NOMO-1 (cell line): ENCODE results near the gene FOXD1.

ENCODE experiments used
- DNase-seq, 2 experiments: peaks; one replicate each; lab custom pipeline; 2025; ENCODE audit not compliant: unreplicated experiment in 2 of 2; lab: John Stamatoyannopoulos, UW

The FOXD1 gene

DNA sequence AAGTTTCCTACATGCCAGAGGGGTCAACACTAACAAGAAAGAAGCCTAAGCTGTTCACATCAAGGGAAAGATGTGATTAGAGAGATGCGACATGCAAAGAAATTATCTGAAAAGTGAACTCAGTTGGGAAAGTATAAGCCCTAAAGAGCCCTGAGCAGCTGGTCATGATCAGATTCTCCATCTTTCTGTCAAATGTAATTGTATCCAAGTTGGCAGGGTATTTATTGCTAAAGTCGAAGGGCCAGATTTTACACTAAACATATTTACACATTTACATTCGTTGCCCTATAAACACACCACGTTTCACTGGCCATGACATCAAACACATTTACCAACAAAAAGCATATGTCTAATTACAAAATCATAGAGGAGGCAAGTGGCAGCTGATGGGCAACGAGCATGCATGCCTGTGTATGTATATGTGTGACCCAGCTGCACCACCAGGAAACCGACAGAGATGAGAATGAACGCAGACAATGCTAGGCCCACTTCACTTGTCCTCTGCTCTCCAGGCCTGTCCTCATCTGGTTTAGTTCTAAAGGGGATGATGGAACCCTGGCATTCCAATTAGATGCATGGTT lies 6.3 kb downstream of the FOXD1 start:
- no peak for DNase-seq

DNA sequence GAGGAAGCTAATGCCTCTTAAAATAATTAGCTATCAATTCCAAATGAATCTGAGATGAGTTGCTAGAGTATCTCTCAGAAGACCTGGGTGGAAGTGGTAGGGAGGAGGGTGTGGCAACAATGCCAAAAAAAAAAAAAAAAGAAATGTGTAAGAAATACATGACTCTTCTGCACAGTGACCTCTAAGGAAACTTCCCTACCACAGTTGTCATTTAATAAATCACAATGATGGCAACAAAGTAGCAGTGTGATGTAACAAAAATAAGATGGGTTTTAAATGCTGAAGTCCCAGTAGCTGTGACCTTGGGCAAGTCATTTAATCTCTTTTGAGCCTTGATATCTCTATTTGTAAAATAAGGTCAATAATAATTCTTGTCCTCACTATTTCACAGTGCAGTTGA lies 7.2 kb downstream of the FOXD1 start:
- peak in 1 of 2 experiments; percentile 30 for DNase-seq

DNA sequence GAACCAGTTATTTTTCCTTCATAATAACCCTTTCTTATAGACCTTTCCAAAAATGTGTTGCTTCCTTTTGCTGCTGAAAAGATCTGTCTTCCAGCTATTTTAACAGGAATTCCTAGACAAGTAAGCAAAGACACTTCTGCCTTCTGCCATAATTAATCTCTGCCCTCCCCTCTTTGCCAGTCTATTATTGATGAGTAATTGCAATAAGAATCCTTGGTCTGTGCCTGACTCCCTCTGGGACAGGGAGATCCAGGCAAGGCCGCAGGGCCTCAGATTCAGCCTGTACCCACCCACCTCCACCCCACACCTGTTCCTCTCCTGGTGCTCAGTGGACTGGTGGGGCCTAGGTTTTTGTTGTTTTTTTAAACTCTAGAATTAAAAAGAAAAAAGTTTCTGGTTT lies 8.3 kb downstream of the FOXD1 start:
- no peak for DNase-seq

DNA sequence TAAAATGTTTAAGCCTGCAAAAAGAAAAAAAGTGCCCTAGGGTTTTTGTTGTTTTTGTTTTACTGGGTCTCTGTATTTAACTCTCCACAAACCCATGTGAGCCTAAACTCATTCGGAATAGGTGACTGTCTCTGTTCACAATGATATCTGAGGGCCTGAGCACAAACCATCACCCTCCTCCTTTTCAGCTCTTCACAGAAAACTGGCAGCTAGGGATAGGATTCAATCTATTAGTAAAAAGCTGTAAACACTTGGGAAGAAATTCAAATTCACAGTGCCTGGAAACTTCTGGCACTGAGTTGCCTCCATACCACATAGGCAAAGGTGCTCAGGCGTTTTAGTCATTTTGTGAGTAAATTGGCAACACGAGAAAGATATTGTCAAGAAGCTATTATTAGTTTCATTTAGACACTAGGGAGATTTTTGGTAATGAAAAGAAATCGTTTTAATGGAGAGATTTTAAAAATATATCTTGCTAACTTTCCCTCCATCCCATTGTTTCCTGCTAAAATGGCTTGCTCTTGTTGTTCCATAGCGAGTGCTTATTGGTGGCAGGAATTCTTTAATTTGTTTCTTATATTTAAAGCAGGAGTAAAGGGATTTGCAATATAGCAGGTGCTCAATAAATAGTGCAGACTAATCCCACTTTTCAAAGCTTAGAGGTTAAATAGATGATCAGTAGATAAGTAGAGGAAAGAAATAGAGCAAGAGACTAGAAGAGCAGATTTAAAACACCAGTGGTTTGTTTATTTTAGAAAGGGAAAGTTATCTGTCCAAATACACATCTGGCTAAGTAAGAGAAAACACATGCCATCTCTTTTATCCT lies 9.7 kb downstream of the FOXD1 start:
- DNase-seq, result no peak

DNA sequence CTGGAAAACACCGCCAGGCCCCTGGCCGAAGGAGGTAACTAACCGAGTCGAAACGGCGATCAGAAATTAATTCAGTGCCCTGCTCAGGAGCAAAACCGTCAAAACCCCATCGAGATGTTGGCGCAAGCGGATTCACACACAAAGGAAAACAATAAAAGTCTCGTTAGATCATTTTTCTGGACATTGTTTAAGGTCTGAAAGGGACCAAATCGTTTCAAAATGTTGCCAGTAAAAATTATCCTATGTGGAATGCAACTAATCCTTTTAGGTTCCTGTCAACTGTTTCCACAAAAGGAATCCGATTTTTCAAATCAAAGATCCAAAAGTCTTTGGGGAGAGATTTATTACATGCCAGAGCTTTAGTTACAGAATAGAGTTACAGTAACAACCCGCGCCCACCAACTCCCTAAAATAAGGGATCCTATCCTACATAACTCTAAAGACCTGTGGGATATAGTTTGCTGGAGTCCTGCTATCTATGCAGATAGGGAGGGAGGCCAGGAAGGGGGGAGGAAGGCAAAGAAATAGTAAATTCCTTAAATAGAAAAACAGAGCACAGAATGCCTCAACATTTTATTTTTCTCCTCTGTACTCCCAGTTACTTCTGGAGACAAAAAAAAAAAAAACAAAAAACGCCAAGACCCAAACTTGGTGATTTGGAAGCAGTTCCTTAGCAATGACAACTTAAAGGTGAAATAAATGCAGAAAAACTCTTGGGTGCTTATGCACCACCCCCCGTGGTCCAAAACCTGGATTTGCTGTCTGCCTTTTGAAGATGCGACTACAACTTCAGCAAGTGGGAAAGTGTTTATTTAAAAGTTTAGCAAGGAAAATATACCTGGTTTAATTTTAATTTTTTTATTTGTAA lies 10.6 kb downstream of the FOXD1 start:
- no peak for DNase-seq

DNA sequence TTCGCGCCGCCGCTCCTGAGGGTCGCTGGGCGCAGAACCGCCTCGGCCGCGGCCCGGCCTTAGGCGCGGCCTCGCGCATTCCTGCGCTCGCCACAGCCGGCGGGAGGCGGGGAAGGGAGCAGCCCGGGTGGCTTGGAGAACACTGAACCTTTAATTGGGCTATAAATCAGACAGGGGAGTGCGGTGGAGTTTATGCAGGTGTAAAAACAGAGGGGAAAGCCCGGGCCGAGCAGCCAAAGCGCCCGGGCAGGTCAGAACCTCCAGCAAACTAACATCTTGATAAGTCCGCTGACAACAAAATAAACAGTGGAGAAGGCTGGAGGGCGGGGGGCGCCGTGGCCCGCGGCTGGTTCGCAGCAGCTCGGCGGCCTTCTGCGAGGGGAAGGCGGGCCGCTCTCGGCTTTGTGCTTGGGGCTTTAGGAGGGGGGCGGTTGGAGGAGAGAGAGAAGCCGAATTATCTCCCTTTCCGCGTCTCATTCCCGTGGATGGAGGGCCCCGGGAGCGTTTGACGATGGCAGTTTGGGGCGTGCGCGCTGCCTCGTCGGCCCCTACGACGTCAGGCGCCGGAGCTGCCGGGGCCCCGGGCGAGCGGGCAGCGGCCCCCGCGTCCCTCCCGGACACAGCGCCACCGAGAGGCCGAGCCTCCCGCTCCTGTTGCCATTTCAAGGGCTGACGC lies 11.3 kb downstream of the FOXD1 start:
- no peak for DNase-seq

DNA sequence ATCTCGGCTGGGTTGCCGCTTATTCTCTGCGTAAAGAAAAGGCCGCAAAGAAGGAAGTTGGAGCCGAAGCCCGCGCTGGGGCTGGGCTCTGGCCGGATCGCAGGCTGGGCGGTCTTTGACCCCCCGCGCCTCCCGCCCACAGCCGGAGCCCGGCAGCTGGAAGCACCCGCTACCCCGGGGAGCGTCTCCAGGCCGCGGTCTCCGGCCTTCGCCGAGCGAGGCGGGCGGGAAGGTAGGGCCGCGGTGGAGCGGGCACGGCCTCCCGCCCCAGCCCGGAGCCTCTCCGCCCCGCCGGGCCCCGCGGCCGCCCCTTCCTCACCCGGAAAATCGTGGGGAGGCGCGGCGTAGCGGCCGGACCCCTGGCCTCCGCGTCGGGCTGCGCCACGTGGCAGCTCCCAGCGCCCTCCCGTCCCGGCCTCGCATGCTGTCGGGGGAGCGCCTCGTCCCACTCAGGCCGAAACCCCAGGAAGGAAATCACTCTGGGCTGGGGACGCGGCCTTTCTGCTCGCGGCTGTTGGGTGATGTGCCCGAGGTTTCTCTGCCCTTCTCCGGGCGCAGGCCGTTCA lies 12.0 kb downstream of the FOXD1 start:
- no peak for DNase-seq

DNA sequence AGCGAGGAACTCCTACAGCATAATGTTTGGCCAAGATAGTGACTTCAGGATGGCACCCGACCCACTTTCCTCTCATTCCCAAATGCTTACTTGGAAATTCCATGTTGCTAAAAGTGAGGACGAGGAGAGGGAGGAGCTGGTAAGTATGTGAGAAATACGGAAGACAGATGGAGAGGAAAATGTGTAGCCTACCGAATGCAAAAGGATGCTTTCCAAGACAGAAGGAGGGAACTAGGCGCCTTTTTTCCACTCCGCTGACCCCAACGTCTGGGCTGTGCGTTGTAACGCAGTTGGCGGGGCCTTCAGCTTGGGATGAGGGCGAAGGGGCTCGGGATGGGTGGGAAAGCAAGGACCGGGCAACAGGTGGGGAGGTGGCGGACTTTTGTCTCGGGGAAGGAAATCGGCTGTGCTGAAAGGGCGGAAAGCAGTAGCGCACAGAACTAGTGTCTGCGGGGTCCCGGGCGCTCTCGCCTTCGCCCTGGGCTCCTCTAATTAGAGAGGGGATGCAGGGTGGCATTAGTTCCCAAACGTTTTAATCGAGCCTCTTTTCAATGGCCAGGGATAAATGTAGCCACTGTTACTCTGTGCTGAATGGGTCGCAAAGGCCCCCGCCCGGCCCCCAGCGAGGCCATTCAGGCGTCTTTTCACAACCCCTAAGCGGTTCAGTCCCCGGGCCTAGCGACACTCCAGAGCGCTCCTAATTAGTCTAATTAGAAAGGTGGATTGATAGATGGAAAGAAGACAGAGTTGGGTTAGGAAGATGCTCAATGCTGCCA lies 12.6 kb downstream of the FOXD1 start:
- no peak for DNase-seq

DNA sequence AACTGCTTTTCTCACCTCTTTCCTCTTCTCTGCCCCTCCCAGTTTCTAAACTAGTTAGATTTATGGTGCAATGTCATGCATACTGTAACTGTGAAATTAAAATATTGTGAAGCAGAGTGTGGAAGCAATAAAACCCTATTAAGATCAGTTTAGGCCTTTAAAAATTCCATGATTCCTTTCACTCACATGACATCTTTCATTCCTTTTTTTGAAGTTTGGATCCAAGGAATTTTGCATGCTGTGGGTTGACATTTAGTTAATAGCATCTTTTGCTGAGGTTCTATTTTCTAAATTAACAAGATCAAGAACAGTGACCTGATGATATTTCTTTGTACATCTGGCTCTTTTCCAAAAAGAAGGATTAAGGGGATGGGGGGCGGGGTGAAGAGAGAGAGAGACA lies 13.7 kb downstream of the FOXD1 start:
- no peak for DNase-seq

DNA sequence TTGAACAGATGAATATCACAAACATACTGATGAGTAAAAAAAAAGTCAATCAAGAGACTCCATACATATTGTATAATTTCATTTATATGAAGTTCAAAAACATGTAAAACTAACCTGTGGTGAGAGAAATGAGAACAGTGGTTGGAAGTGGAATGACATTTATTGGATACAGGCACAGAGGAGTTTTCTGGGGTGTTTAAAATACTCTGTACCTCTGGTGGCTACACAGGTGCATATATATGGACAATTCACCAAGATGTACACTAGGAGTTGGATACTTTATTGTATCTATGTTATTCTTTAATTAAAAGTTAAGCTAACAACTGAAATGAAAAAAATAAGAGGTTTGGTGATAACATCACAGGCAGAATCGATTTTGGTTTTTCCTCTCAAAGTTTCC lies 14.1 kb downstream of the FOXD1 start:
- no peak for DNase-seq

DNA sequence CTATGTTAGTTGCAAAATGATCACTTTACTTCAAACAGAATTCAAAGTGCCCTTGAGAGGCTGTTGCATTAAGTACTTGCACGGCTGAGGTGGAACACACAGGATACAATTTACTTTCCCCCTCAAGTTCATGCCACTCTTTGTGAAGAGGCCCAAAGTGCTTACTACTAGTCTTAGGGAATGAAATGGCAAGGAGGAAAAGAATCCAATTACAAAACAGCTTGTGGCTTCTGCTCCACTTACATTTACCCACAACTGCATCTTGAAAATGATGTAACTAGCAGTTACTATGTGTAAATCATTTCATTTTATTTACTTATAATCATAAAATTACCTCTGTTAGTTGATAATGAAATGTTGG lies 14.6 kb downstream of the FOXD1 start:
- no peak for DNase-seq

DNA sequence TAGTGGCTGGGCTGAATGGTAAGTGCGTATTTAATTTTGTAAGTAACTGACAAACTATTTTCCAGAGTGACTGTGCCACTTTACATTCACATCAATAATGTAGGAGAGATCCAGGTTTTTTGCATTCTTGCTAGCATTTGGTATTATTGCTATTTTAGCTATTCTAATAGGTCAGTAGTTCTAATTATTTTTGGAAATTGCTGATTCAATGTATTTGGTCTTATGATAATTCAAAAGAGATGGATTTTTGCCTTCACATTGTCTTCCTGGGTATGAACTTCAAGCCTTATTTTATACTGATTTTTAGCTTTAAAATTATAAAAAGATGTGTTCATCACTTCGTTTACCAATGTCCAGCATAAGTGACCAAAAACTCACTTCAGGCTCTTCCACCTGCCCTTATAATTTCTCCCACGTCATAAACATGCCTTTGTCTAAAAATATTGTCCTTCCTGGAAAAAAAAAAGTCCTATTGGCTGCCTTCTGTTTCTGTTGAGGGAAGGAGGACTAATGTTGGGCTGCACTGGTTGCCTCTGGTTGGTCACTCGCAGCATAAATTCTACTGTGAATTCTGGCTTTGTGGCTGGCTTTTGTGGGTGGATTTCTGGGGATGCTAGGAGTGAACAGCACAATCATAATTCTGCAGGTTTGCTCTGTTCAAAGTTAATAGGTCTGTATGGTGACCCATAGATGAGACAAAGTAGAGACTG lies 15.2 kb downstream of the FOXD1 start:
- no peak for DNase-seq

DNA sequence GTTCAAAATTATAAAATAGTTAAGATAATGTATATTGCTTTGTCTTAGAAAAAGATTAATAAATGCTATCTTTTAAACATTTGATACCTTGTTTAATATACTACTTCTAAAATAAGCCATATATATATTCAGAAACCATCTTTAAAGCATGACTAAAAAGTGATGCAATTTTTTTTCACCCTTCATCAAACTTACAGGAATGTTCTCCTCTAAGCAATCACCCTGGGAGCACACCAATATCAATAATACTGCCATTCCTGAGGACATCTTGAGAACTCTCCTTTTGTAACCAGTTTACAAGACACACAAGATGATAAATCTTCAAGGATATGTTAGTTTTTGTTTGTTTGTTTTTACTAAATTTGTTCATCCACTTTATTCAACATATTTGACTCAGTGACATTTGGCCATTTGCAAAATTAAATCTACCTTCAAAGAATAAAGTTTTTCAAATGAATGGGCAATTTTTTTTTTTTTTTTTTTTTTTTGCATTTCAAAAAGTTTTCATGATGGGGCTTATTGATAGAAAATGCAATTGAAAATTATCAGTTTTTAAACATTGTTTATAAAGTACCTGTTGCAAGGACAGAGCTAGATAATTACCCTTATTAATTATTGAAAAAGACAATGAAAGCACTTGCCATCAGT lies 17.2 kb downstream of the FOXD1 start:
- DNase-seq, result no peak

DNA sequence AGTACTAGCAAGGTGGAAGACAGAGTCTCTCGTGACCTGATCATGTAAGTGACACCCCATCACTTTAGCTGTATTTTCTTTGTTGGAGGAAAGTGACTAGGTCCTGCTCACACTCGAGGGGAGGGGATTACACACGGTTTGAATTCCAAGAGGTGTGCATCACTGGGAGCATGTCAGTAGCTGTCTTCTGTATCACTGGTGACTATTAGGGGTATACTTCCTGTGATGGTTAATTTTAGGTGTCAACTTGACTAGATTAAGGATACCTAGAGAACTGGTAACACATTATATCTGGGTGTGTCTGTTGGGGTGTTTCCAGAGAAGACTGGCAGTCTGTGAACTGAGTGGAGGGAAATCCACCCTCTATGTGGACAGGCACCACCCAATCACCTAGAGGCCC lies 22.5 kb downstream of the FOXD1 start:
- DNase-seq, result no peak

DNA sequence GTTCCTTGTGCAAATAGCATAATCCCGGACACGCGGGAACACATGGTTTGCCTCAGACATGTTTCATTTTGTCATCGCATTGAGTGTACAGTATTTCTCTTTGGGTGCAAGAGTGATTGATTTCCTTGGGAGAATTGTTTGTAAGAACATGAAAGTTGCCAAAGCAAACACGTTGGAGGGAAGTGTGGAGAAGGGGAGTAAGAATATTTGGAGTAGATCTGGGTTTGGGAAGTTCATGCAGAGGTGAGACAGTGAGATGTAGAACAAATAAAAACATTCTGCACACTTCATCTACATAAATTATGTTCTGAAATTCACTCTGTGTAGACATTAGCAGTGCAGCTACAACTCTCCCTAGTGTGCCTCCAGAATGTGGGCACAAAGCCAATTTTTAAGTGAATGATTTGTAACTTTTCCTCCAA lies 24.0 kb downstream of the FOXD1 start:
- DNase-seq, result no peak

DNA sequence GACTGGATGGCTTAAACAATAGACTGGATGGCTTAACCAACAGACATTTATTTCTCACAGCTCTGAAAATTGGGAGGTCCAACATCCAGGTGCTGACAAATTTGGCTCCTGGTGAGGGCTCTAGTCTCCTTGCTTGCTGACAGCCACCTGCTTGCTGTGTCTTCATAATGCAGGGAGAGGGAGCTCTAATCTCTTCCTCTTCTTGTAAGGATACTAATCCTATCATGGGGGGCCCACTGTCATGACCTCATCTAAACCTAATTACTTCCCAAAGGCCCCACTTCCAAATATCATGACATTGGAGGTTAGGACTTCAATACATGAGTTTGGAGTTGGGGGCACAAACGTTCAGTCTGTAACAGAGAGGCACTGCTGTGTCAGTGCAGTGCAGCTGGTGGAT lies 26.4 kb downstream of the FOXD1 start:
- no peak for DNase-seq

DNA sequence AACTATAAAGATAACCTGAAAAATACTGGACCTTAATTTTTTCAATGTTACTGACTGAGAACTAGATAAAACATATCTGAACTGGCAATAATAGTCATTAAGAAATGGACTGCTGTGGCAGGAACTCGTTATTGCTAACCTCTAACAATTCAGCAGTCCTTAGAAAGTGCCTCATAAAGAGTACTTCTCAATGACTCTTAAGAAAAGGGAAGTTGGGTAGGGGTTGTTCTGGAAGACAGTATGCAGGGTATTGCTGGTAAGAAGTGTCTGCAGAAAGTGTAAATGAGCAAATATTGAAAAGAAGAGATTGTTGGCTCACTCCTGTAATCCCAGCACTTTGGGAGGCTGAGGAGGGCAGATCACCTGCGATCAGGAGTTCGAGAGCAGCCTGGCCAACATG lies 27.9 kb downstream of the FOXD1 start:
- DNase-seq, result peak in 1 of 2 experiments; percentile 45

DNA sequence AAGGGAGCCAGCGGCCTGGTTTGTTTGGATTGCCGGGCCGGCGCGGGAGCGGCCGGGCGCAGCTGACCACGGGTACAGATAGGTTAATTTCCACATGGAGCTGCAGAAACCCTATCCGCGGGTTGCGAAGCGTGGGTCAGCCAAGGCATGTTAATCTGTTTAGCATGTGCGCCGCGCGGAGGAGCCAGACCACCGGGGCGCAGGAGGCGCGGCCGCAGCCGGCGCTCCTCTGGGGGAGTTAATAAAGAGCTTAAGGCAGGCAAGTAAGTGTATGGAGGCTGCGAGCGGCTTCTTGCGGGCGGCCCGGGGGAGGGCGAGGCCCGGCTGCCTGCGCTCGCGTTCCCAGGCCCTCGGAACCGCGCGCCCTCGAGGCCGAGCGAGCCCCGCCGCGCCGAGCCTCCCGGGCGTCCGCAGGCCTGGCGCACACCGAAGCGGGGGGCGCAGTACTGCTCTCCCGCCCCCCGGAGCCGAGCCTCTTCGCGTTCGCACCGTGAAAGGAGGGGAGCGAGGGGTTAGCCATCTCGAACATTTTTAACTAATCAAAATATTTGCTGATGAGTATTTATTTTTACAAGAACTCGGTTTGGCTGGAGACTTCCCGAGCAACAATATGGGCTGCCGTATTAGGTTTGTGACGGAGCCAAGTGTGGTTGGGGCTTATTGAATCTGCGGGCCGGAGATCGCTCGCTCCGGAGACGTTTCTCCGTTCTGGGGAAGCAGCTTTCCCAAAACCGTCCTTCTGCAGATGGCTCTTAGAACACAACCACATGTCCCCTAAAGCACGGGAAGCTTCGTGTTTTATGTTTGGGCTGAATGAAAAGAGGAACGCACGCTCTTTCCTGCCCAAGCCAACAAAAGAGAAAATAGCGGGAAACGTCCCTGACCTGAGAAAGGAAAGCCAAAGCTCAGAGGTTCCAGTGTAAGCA lies 28.8 kb downstream of the FOXD1 start:
- DNase-seq, result no peak
